GM12874 (cell line): ENCODE data around the gene TREH.

Experiments
- TF ChIP-seq, protein P1 (sequence below): IDR thresholded peaks from 2 replicates; pipeline ENCODE4 v1.5.1; 2011; ENCODE audit warnings: low read depth, mild to moderate bottlenecking, control low read depth, low read length, moderate library complexity; ENCODE audit not compliant: insufficient read depth

The TREH gene

DNA sequence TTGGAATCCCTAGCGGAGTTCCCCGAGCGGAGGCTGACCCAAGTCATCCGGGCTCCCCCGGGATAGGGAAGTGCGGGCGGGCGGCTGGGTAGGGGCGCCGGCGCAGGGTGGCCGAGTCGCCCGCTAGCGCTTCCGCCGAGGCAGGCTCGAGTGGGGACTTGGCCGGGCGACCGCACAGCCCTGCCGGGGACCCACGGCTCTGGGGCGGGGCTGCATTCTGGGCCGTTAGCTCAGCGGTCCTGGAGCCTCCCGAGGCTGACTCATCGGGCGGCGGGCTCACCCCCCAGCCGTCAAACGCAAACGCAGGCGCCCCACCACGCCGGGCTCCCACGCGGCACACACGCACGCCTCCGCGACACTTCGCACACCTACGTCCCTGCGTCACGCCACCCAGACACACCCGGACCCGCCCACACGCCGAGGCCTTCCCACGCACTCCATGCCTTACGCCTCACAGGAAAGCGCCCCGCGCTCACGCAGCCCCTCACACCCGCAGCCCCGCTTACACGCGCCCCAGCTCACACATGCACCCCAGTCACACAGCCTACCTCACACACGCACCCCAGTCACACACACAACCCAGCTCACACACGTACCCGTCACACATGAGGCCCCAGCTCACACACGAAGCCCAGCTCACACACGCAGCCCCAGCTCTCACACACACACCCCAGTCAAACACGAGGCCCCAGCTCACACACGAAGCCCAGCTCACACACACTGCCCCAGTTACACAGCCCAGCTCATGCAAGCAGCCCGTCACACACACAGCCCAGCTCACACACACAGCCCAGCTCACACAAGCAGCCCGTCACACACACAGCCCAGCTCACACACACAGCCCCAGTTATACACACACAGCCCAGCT lies 70.9 kb downstream of the TREH start:
- TF ChIP-seq, protein P1, sequence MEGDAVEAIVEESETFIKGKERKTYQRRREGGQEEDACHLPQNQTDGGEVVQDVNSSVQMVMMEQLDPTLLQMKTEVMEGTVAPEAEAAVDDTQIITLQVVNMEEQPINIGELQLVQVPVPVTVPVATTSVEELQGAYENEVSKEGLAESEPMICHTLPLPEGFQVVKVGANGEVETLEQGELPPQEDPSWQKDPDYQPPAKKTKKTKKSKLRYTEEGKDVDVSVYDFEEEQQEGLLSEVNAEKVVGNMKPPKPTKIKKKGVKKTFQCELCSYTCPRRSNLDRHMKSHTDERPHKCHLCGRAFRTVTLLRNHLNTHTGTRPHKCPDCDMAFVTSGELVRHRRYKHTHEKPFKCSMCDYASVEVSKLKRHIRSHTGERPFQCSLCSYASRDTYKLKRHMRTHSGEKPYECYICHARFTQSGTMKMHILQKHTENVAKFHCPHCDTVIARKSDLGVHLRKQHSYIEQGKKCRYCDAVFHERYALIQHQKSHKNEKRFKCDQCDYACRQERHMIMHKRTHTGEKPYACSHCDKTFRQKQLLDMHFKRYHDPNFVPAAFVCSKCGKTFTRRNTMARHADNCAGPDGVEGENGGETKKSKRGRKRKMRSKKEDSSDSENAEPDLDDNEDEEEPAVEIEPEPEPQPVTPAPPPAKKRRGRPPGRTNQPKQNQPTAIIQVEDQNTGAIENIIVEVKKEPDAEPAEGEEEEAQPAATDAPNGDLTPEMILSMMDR: no peak

DNA sequence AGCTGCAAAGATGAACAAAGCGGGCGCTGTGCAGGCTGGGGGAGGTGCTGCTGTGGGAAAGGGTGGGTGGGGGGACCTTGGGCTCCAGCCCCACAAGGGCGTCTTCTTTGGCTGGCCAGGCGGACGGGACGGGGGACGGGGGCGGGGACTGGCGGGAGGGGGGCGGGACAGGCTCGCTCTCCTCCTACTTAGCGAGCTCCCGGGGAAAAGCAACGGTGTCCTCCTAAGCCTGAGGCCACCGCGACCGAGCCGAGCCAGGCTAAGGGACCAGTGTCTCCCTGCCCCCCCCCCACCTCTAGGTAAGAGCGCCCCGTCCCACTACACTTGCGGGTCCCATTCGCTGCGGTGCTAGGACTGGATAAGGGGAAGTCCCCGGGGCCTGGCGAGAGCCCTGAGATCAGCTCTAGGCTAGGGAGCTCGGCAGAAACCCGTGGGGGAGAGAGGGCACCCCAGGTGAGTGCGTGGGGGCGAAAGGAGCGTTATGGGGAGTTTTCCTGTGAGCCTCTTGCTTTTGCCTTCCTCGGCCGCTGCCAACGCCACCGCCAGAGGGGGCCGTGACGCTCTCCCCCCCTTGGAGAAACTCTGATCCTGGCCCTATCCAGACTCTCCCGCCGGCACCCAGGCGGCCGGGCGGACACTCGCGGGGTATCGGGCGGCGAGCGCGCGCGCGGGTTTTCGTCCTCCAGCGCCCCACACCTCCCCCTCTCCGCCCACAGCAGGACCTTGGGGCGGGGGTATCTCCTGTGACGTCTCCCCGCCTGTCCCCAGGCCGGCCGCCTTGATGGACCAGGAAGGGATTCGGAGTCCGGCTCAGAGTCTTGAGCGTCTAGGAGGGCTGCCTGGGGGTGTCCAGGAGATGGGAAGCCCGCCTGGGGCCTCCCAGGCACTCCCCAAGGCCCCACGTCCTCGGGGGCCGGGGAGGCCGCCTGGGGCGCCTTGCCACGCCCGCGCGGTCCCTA lies 71.8 kb downstream of the TREH start, which contains the start of gene PHLDB1:
Gene PHLDB1 (plus strand): TSS at position 215 of the 959 bp plus-strand sequence. CDS start 6,222 bp downstream, outside the sequence.
- TF ChIP-seq, protein P1: peak; percentile 68
